Hepatocyte (in vitro differentiated cells): ENCODE results near the gene COX7A1. TPM values are rescaled to one million over a fixed set of nuclear protein-coding genes. Genes with fewer than 3 reads are reported as not detected.

Experiments
- DNase-seq: peaks from one replicate; pipeline ENCODE4 v3.0.0-alpha.2; 2016; ENCODE audit warnings: low spot score
- H2AFZ ChIP-seq: fragments of 200-600 bp; sonication (generic); 2 replicates; pipeline ENCODE4 v1.6.0; 2016; ENCODE audit warnings: antibody characterized with exemption, mild to moderate bottlenecking
- H3K27ac ChIP-seq: fragments of 200-600 bp; sonication (generic); 2 replicates; pipeline ENCODE4 v1.5.1; 2016; ENCODE audit warnings: mild to moderate bottlenecking
- H3K27me3 ChIP-seq: fragments of 200-600 bp; sonication (generic); 2 replicates; pipeline ENCODE4 v1.6.1; 2016
- H3K36me3 ChIP-seq: fragments of 200-600 bp; sonication (generic); replicated peaks from 2 replicates; pipeline ENCODE4 v1.5.1; 2016; ENCODE audit warnings: low read depth; ENCODE audit not compliant: insufficient read depth
- H3K4me1 ChIP-seq: fragments of 200-600 bp; sonication (generic); 2 replicates; pipeline ENCODE4 v1.5.1; 2016; ENCODE audit warnings: mild to moderate bottlenecking, moderate library complexity; ENCODE audit not compliant: insufficient read depth
- H3K4me2 ChIP-seq: fragments of 200-600 bp; sonication (generic); 2 replicates; pipeline ENCODE4 v1.6.0; 2016
- H3K4me3 ChIP-seq: fragments of 200-600 bp; sonication (generic); 2 replicates; pipeline ENCODE4 v1.5.1; 2016; ENCODE audit warnings: mild to moderate bottlenecking
- H3K79me2 ChIP-seq: fragments of 200-600 bp; sonication (generic); 2 replicates; pipeline ENCODE4 v1.6.0; 2017; ENCODE audit warnings: mild to moderate bottlenecking
- H3K9me2 ChIP-seq: fragments of 200-600 bp; sonication (generic); replicated peaks from 2 replicates; pipeline ENCODE4 v1.6.0; 2017; ENCODE audit warnings: mild to moderate bottlenecking; ENCODE audit not compliant: insufficient read depth
- H3K9me3 ChIP-seq: fragments of 200-600 bp; sonication (generic); 2 replicates; pipeline ENCODE4 v1.5.1; 2016; ENCODE audit warnings: low read depth, mild to moderate bottlenecking
- H4K20me1 ChIP-seq: fragments of 200-600 bp; sonication (generic); 2 replicates; pipeline ENCODE4 v1.6.0; 2016; ENCODE audit warnings: mild to moderate bottlenecking; ENCODE audit not compliant: insufficient read depth, poor library complexity, severe bottlenecking
- CTCF ChIP-seq: fragments of 200-600 bp; sonication (generic); IDR thresholded peaks from 2 replicates; pipeline ENCODE4 v1.5.1; 2016; ENCODE audit warnings: antibody characterized with exemption, mild to moderate bottlenecking; ENCODE audit not compliant: poor library complexity
- EZH2 ChIP-seq: fragments of 200-600 bp; sonication (generic); IDR thresholded peaks from 2 replicates; pipeline ENCODE4 v1.6.1; 2016; ENCODE audit warnings: antibody characterized with exemption, mild to moderate bottlenecking, borderline replicate concordance
- EZH2phosphoT487 ChIP-seq: fragments of 200-600 bp; sonication (generic); IDR thresholded peaks from one replicate; pipeline ENCODE4 v1.6.1; 2018; ENCODE audit warnings: antibody characterized with exemption, mild to moderate bottlenecking, low read depth, moderate library complexity; ENCODE audit not compliant: unreplicated experiment, severe bottlenecking
- WGBS: methylation state at CpG from one replicate; pipeline ENCODE4 v1.1.6; 2016; ENCODE audit warnings: low lambda C conversion rate; ENCODE audit errors: missing lambda C conversion rate; 5-methylcytosine and 5-hydroxymethylcytosine counted together
- polyA plus RNA-seq: library from polyadenylated mRNA; unstranded; fragments of >200 nt; fragmentation: Nextera tagmentation; extraction: Ambion mirVana; gene quantifications from 2 replicates; pipeline ENCODE4 v1.2.1, GENCODE V29; 2016
- total RNA-seq: library from RNA; depleted of rRNA; stranded (reverse); fragments of >200 nt; gene quantifications from 2 replicates; pipeline ENCODE4 v1.2.3, GENCODE V29; 2014

COX7A1 gene
- total and polyA plus RNA-seq, 2 experiments from 2014 or later, result not detected

GRCh38 chr19:36103040-36103626 is 49.1 kb downstream of the COX7A1 start:
- no peak for TF ChIP-seq EZH2phosphoT487
- TF ChIP-seq EZH2, result no peak
- no peak for TF ChIP-seq CTCF
- H3K4me2 ChIP-seq, result no peak overlapping the region
- WGBS, result 96% methylated on average over 24 of the region's 24 CpGs
- DNase-seq, result no peak
- H3K4me3 ChIP-seq, result no peak overlapping the region
- no peaks in the 10 kb centered on the region for H3K9me2 ChIP-seq
- H3K27me3 ChIP-seq, result no peaks in the 10 kb centered on the region
- H3K27ac ChIP-seq, result no peak overlapping the region
- no peaks in the 10 kb centered on the region for H4K20me1 ChIP-seq
- no peaks in the 10 kb centered on the region for H3K9me3 ChIP-seq
- H2AFZ ChIP-seq, result no peak overlapping the region
- H3K36me3 ChIP-seq, result no peaks in the 10 kb centered on the region
- no peaks in the 10 kb centered on the region for H3K79me2 ChIP-seq
- H3K4me1 ChIP-seq, result no peaks in the 10 kb centered on the region

GRCh38 chr19:36101550-36102327 is 50.5 kb downstream of the COX7A1 start:
- Histone ChIP-seq H3K27me3 (no peaks in the 10 kb centered on the region), H3K9me3 (no peaks in the 10 kb centered on the region), H3K4me2 (no peak overlapping the region), H3K4me1 (no peaks in the 10 kb centered on the region), H3K4me3 (no peak overlapping the region), H2AFZ (no peak overlapping the region), H3K27ac (no peak overlapping the region), H3K9me2 (no peaks in the 10 kb centered on the region), H3K79me2 (no peaks in the 10 kb centered on the region), H4K20me1 (no peaks in the 10 kb centered on the region), H3K36me3 (no peaks in the 10 kb centered on the region)
- no peak for TF ChIP-seq EZH2phosphoT487
- no peak for TF ChIP-seq CTCF
- no peak for TF ChIP-seq EZH2
- 96% methylated on average over 26 of the region's 27 CpGs for WGBS
- no peak for DNase-seq

Other genes with a start within 250 kb of the COX7A1 start
- 0.97 and 1.4 TPM in 2 replicates for gene HCST, start 249.9 kb downstream of the COX7A1 start, total RNA-seq
- gene HCST, start 249.9 kb downstream of the COX7A1 start, polyA plus RNA-seq, result 3.9 and 4.8 TPM in 2 replicates
- 2.8 and 5.9 TPM in 2 replicates for gene TYROBP, start 244.2 kb downstream of the COX7A1 start, total RNA-seq
- gene TYROBP, start 244.2 kb downstream of the COX7A1 start, polyA plus RNA-seq, result 2.9 and 4.9 TPM in 2 replicates
- 4.7 and 5.3 TPM in 2 replicates for gene LRFN3, start 216.1 kb downstream of the COX7A1 start, total RNA-seq
- 15.6 and 19.2 TPM in 2 replicates for gene LRFN3, start 216.1 kb downstream of the COX7A1 start, polyA plus RNA-seq
- gene SDHAF1, start 157.3 kb downstream of the COX7A1 start, total RNA-seq, result 34.4 and 36.5 TPM in 2 replicates
- 23.9 and 28.6 TPM in 2 replicates for gene SDHAF1, start 157.3 kb downstream of the COX7A1 start, polyA plus RNA-seq
- 6.5 and 8.9 TPM in 2 replicates for gene SYNE4, start 143.6 kb downstream of the COX7A1 start, total RNA-seq
- 19.8 and 21.1 TPM in 2 replicates for gene SYNE4, start 143.6 kb downstream of the COX7A1 start, polyA plus RNA-seq
- 14.2 and 24.1 TPM in 2 replicates for gene ALKBH6, start 138.2 kb downstream of the COX7A1 start, total RNA-seq
- gene ALKBH6, start 138.2 kb downstream of the COX7A1 start, polyA plus RNA-seq, result 31.1 and 33.7 TPM in 2 replicates
- gene CLIP3, start 119.6 kb downstream of the COX7A1 start, total RNA-seq, result 5.1 and 12.8 TPM in 2 replicates
- 19.5 and 21.8 TPM in 2 replicates for gene CLIP3, start 119.6 kb downstream of the COX7A1 start, polyA plus RNA-seq
- gene THAP8, start 98.2 kb downstream of the COX7A1 start, total RNA-seq, result 4.5 and 6.8 TPM in 2 replicates
- 23.1 and 24.1 TPM in 2 replicates for gene THAP8, start 98.2 kb downstream of the COX7A1 start, polyA plus RNA-seq
- 1.8 and 2.1 TPM in 2 replicates for gene WDR62, start 97.5 kb downstream of the COX7A1 start, total RNA-seq
- gene WDR62, start 97.5 kb downstream of the COX7A1 start, polyA plus RNA-seq, result 1.2 and 4.6 TPM in 2 replicates
- not detected in 2 replicates for gene OVOL3, start 41.3 kb downstream of the COX7A1 start, total RNA-seq
- gene OVOL3, start 41.3 kb downstream of the COX7A1 start, polyA plus RNA-seq, result not detected in 2 replicates
- 19.3 and 21.7 TPM in 2 replicates for gene POLR2I, start 37.6 kb downstream of the COX7A1 start, total RNA-seq
- 104 and 115 TPM in 2 replicates for gene POLR2I, start 37.6 kb downstream of the COX7A1 start, polyA plus RNA-seq
- 108 and 123 TPM in 2 replicates for gene TBCB, start 37.0 kb downstream of the COX7A1 start, total RNA-seq
- 149 and 179 TPM in 2 replicates for gene TBCB, start 37.0 kb downstream of the COX7A1 start, polyA plus RNA-seq
- gene CAPNS1, start 12.4 kb downstream of the COX7A1 start, total RNA-seq, result 199 and 268 TPM in 2 replicates
- gene CAPNS1, start 12.4 kb downstream of the COX7A1 start, polyA plus RNA-seq, result 320 and 346 TPM in 2 replicates
- 3.5 and 8.1 TPM in 2 replicates for gene ZNF565, start 62.2 kb upstream of the COX7A1 start, total RNA-seq
- 3.0 and 7.9 TPM in 2 replicates for gene ZNF565, start 62.2 kb upstream of the COX7A1 start, polyA plus RNA-seq
- gene ZNF146, start 62.7 kb upstream of the COX7A1 start, total RNA-seq, result 80.5 and 106 TPM in 2 replicates
- 39.7 and 46.4 TPM in 2 replicates for gene ZNF146, start 62.7 kb upstream of the COX7A1 start, polyA plus RNA-seq
- 6.7 and 7.0 TPM in 2 replicates for gene ZFP14, start 226.8 kb upstream of the COX7A1 start, total RNA-seq
- gene ZFP14, start 226.8 kb upstream of the COX7A1 start, polyA plus RNA-seq, result 6.0 and 6.1 TPM in 2 replicates